PC-3 (cell line): Measurements from ENCODE around the gene OR13J1.

Experiments used
- CTCF ChIP-seq: fragments of 300-600 bp; sonication (generic); conservative IDR thresholded peaks from 2 replicates; pipeline ENCODE4 v1.5.1; 2017; ENCODE audit warnings: antibody characterized with exemption, low read depth, mild to moderate bottlenecking, low read length
- EZH2 ChIP-seq: fragments of 300-600 bp; sonication (generic); IDR thresholded peaks from one replicate; pipeline ENCODE4 v1.6.1; 2017; ENCODE audit warnings: antibody characterized with exemption, mild to moderate bottlenecking, low read length; ENCODE audit not compliant: unreplicated experiment
- EZH2phosphoT487 ChIP-seq: fragments of 300-600 bp; sonication (generic); IDR thresholded peaks from 2 replicates; pipeline ENCODE4 v1.6.1; 2018; ENCODE audit warnings: mild to moderate bottlenecking, antibody characterized with exemption, low read length, borderline replicate concordance

DNA sequence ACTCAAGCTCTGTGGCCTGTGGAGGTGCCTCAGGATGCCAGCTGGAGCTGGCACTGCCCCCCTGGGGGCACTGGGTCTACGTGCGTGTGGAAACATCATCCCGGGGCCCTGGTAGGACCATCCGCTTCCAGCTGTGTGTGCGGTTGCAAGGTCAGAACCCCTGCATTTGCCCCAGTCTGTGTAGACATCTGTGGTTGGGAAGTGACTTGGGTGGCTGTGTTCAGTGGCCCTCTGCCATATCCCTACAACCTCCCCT is 28.6 kb downstream of the OR13J1 start:
- TF ChIP-seq CTCF, result no peak
- no peak for TF ChIP-seq EZH2
- no peak for TF ChIP-seq EZH2phosphoT487
